Liver (tissue), 9 donors: ENCODE measurements around the gene SRRD. TPM values are rescaled to one million over a fixed set of nuclear protein-coding genes. Genes with fewer than 3 reads are reported as not detected.

Experiments
- DNase-seq: peaks from one replicate; pipeline ENCODE4 v3.0.0-alpha.2; 2017; ENCODE audit warnings: low spot score
- H3K27ac ChIP-seq, 2 donors: one replicate each; pipeline ENCODE4 v1.7.0; 2013; ENCODE audit warnings: inconsistent platforms in 2 of 2, low read length in 2 of 2, control low read depth in 1 of 2, low read depth in 1 of 2, mild to moderate bottlenecking in 1 of 2
- H3K27me3 ChIP-seq, 4 donors: one replicate each; pipeline versions ENCODE4 v1.6.1 to v1.7.0; 2013; ENCODE audit warnings: low read length in 3 of 4, inconsistent platforms in 1 of 4, mild to moderate bottlenecking in 1 of 4, moderate library complexity in 1 of 4; ENCODE audit not compliant: control insufficient read depth in 4 of 4, insufficient read depth in 4 of 4
- H3K36me3 ChIP-seq, 4 donors: one replicate each; pipeline versions ENCODE4 v1.6.1 to v1.7.0; 2013; ENCODE audit warnings: low read length in 3 of 4, mild to moderate bottlenecking in 3 of 4, low read depth in 1 of 4, moderate library complexity in 1 of 4; ENCODE audit not compliant: control insufficient read depth in 4 of 4, insufficient read depth in 3 of 4
- H3K4me1 ChIP-seq, 4 donors: one replicate each; pipeline versions ENCODE4 v1.6.1 to v1.7.0; 2013; ENCODE audit warnings: low read length in 3 of 4, mild to moderate bottlenecking in 3 of 4, moderate library complexity in 1 of 4; ENCODE audit not compliant: control insufficient read depth in 4 of 4, insufficient read depth in 4 of 4
- H3K4me3 ChIP-seq, 3 donors: one replicate each; pipeline versions ENCODE4 v1.6.1 to v1.7.0; 2013; ENCODE audit warnings: low read length in 3 of 3, control low read depth in 1 of 3, low read depth in 1 of 3, mild to moderate bottlenecking in 1 of 3
- H3K9ac ChIP-seq, 2 donors: one replicate each; pipeline ENCODE4 v1.7.0; 2013; ENCODE audit warnings: low read length in 2 of 2, mild to moderate bottlenecking in 2 of 2, moderate library complexity in 2 of 2, control low read depth in 1 of 2, low read depth in 1 of 2
- H3K9me3 ChIP-seq, 4 donors: one replicate each; pipeline versions ENCODE4 v1.6.1 to v1.7.0; 2013; ENCODE audit warnings: low read length in 3 of 4; ENCODE audit not compliant: control insufficient read depth in 4 of 4
- ATF3 ChIP-seq: IDR thresholded peaks from 2 replicates; pipeline ENCODE4 v1.6.1; 2016; ENCODE audit warnings: antibody characterized with exemption
- CTCF ChIP-seq: fragments of 150-350 bp; IDR thresholded peaks from 2 replicates; pipeline ENCODE4 v1.5.1; 2017; ENCODE audit warnings: improper control_type of control experiment, low read depth, low read length; ENCODE audit not compliant: missing input control
- EGR1 ChIP-seq, 2 donors: IDR thresholded peaks; 2 replicates each; pipeline ENCODE4 v1.6.1; 2016 to 2018; ENCODE audit warnings: antibody characterized with exemption in 2 of 2, low read depth in 2 of 2
- FOXA1 ChIP-seq: IDR thresholded peaks from 2 replicates; pipeline ENCODE4 v1.6.1; 2016; ENCODE audit warnings: antibody characterized with exemption
- HNF4G ChIP-seq: IDR thresholded peaks from 2 replicates; pipeline ENCODE4 v1.6.1; 2016; ENCODE audit warnings: antibody characterized with exemption
- MAX ChIP-seq: IDR thresholded peaks from 2 replicates; pipeline ENCODE4 v1.6.1; 2016; ENCODE audit warnings: antibody characterized with exemption
- REST ChIP-seq: IDR thresholded peaks from 2 replicates; pipeline ENCODE4 v1.6.1; 2016; ENCODE audit warnings: antibody characterized with exemption, mild to moderate bottlenecking
- SP1 ChIP-seq: IDR thresholded peaks from 2 replicates; pipeline ENCODE4 v1.6.1; 2018; ENCODE audit warnings: antibody characterized with exemption, mild to moderate bottlenecking
- YY1 ChIP-seq: IDR thresholded peaks from 2 replicates; pipeline ENCODE4 v1.6.1; 2016; ENCODE audit warnings: antibody characterized with exemption, mild to moderate bottlenecking
- ZBTB33 ChIP-seq: IDR thresholded peaks from 2 replicates; pipeline ENCODE4 v1.6.1; 2016; ENCODE audit warnings: antibody characterized with exemption
- WGBS: extraction: QIAGEN DNeasy Blood & Tissue Kit; methylation state at CpG from one replicate; pipeline ENCODE4 v1.1.7; 2013; 5-methylcytosine and 5-hydroxymethylcytosine counted together
- polyA plus RNA-seq, 2 donors: library from polyadenylated mRNA; stranded (reverse) in 1 of 2; unstranded in 1 of 2; fragments of 200-250 nt in 1 of 2; fragments of >200 nt in 1 of 2; fragmentation: Nextera tagmentation in 1 of 2; extraction: Ambion mirVana in 1 of 2; gene quantifications; one replicate each; pipeline versions ENCODE4 v1.2.1 to v1.2.3, GENCODE V29; 2013 to 2015
- total RNA-seq, 2 donors: library from RNA; depleted of rRNA; stranded (reverse); fragments of >200 nt; gene quantifications; one replicate each; pipeline ENCODE4 v1.2.3, GENCODE V29; 2014
- donor health status: healthy.
- donor health status: healthy.
- donor health status: healthy.
- donor health status: healthy.
- donor health status: healthy.

The SRRD gene
- total and polyA plus RNA-seq, 4 donors: 8.7 to 18.6 (median 13.6) TPM

- TF ChIP-seq EGR1 (IDR thresholded peaks at IDR 0.05; ENCODE audit: low read depth in 2 of 2) (no peak), SP1 (no peak), YY1 (no peak)
These were observed 57.6 kb downstream of the SRRD start (continued) for GRCh38 chr22:26541167-26541819.

GRCh38 chr22:26542831-26543230 is 59.2 kb downstream of the SRRD start:
- Histone ChIP-seq H3K27me3 (no peaks in the 10 kb centered on the region), H3K4me3 (no peak overlapping the region), H3K9me3 (no peaks in the 10 kb centered on the region), H3K9ac (no peak overlapping the region), H3K27ac (no peak overlapping the region), H3K36me3 (peaks cover 7 to 31% (median 26%) of the 10 kb centered on the region in 4 donors), H3K4me1 (peaks cover 0 to 29% (median 22%) of the 10 kb centered on the region in 4 donors)
- DNase-seq: no peak
- TF ChIP-seq REST (no peak), ATF3 (no peak), HNF4G (no peak), EGR1 (IDR thresholded peaks at IDR 0.05; ENCODE audit: low read depth in 2 of 2) (no peak), FOXA1 (no peak), ZBTB33 (no peak), MAX (no peak), CTCF (no peak), SP1 (no peak)
- 72% methylated on average over 3 of the region's 3 CpGs for WGBS

Other genes with a start within 250 kb of the SRRD start
- under 1 TPM; 0.17 to 0.47 TPM for gene ASPHD2, start 54.6 kb upstream of the SRRD start, total RNA-seq
- gene ASPHD2, start 54.6 kb upstream of the SRRD start, polyA plus RNA-seq: under 1 TPM; 0.12 to 0.19 TPM
- 10 to 100 TPM; 13.6 to 26.2 TPM for gene HPS4, start 94 bp upstream of the SRRD start, total RNA-seq
- gene HPS4, start 94 bp upstream of the SRRD start, polyA plus RNA-seq: 10 to 100 TPM in 1 of 2 donors, 1 to 10 TPM in 1; 5.4 to 11.6 TPM
- gene TFIP11, start 28.6 kb downstream of the SRRD start, total RNA-seq: 10 to 100 TPM; 27.8 to 31.7 TPM
- gene TFIP11, start 28.6 kb downstream of the SRRD start, polyA plus RNA-seq: 10 to 100 TPM; 14.3 to 21.3 TPM
- 100 to 1,000 TPM in 1 of 2 donors, 10 to 100 TPM in 1; 33.3 to 109 TPM for gene TPST2, start 106.3 kb downstream of the SRRD start, total RNA-seq
- gene TPST2, start 106.3 kb downstream of the SRRD start, polyA plus RNA-seq: 10 to 100 TPM; 58.1 to 81.3 TPM
- gene CRYBB1, start 134.2 kb downstream of the SRRD start, total RNA-seq: 1 to 10 TPM in 1 of 2 donors, under 1 TPM in 1; 0.17 to 2.3 TPM
- under 1 TPM in 1 of 2 donors, not detected in 1; 0.32 TPM for gene CRYBB1, start 134.2 kb downstream of the SRRD start, polyA plus RNA-seq
- gene CRYBA4, start 138.1 kb downstream of the SRRD start, total RNA-seq: not detected
- not detected for gene CRYBA4, start 138.1 kb downstream of the SRRD start, polyA plus RNA-seq
- 1 to 10 TPM; 1.2 to 1.5 TPM for gene MIAT, start 173.7 kb downstream of the SRRD start, total RNA-seq
- gene MIAT, start 173.7 kb downstream of the SRRD start, polyA plus RNA-seq: under 1 TPM; 0.18 to 0.29 TPM